Endothelial cell of umbilical vein (primary cell): ENCODE measurements around the gene SEC31A. TPM values are rescaled to one million over a fixed set of nuclear protein-coding genes. Genes with fewer than 3 reads are reported as not detected.

Experiments used
- BruUV-seq: library from RNA; stranded (reverse); fragments of 400-500 nt; replicated peaks from 2 replicates; lab custom pipeline; 2021; lab: Mats Ljungman, UMichigan
- CTCF ChIA-PET: fragments of 300-600, 350-600 bp; sonication (Branson Sonifier 250); formaldehyde crosslinking; loops from one replicate; lab custom pipeline; 2021; ENCODE audit warnings: antibody characterized with exemption, inconsistent platforms; lab: Charles Lee
- POLR2A ChIA-PET: fragments of 300-600, 350-600 bp; sonication (Branson Sonifier 250); formaldehyde crosslinking; loops from one replicate; lab custom pipeline; 2021; ENCODE audit warnings: antibody characterized with exemption, inconsistent platforms; lab: Charles Lee
- DNase-seq: peaks from one replicate; pipeline ENCODE4 v3.0.0-alpha.2; 2011; ENCODE audit warnings: low read depth, low spot score
- FAIRE-seq: peaks from 2 replicates; lab custom pipeline; 2011; peaks lifted over from hg19 to GRCh38; lab: Jason Lieb, UNC
- H2AFZ ChIP-seq: 2 replicates; pipeline ENCODE4 v1.6.0; 2012; ENCODE audit warnings: low read depth, low read length, control low read depth, inconsistent platforms
- H3K27ac ChIP-seq: 2 replicates; pipeline ENCODE4 v1.5.1; 2011; ENCODE audit warnings: low read depth, mild to moderate bottlenecking, control low read depth, low read length, moderate library complexity; ENCODE audit not compliant: insufficient read depth
- H3K27me3 ChIP-seq, 2 experiments: 2 replicates each; pipeline versions ENCODE4 v1.6.0 to v1.6.1; 2011; ENCODE audit warnings: low read length in 2 of 2, mixed read lengths in 1 of 2; ENCODE audit not compliant: control insufficient read depth in 2 of 2, insufficient read depth in 2 of 2
- H3K36me3 ChIP-seq, 2 experiments: 2 replicates in 1 of 2; 3 replicates in 1 of 2; pipeline ENCODE4 v1.5.1; 2011; ENCODE audit warnings: low read length in 2 of 2, mild to moderate bottlenecking in 1 of 2, moderate library complexity in 1 of 2; ENCODE audit not compliant: control insufficient read depth in 2 of 2, insufficient read depth in 2 of 2; ENCODE audit errors: extremely low read depth in 1 of 2
- H3K4me1 ChIP-seq: 3 replicates; pipeline ENCODE4 v1.5.1; 2011; ENCODE audit warnings: mild to moderate bottlenecking, low read length; ENCODE audit not compliant: control insufficient read depth, insufficient read depth; ENCODE audit errors: extremely low read depth
- H3K4me2 ChIP-seq: 2 replicates; pipeline ENCODE4 v1.6.1; 2011; ENCODE audit warnings: low read length, control low read depth, mixed read lengths; ENCODE audit not compliant: insufficient read depth
- H3K4me3 ChIP-seq, 3 experiments: fragments of 200-600 bp in 1 of 3; sonication (generic), shearing (Covaris generic) in 1 of 3; replicated peaks in 1 of 3; 2 replicates each; pipeline ENCODE4 v1.5.1; 2011 to 2016; ENCODE audit warnings: control low read depth in 3 of 3, low read length in 3 of 3, mild to moderate bottlenecking in 2 of 3, inconsistent platforms in 1 of 3, low read depth in 1 of 3, moderate library complexity in 1 of 3; ENCODE audit not compliant: insufficient read depth in 1 of 3
- H3K79me2 ChIP-seq: 2 replicates; pipeline ENCODE4 v1.6.0; 2012; ENCODE audit warnings: low read length, inconsistent platforms; ENCODE audit not compliant: control insufficient read depth, insufficient read depth
- H3K9ac ChIP-seq: replicated peaks from 2 replicates; pipeline ENCODE3; 2011; ENCODE audit warnings: low read length, control low read depth; ENCODE audit not compliant: insufficient read depth; ENCODE audit errors: extremely low read depth
- H3K9me1 ChIP-seq: replicated peaks from 3 replicates; pipeline ENCODE4 v1.6.0; 2011; ENCODE audit warnings: mild to moderate bottlenecking, low read length; ENCODE audit not compliant: control insufficient read depth, insufficient read depth; ENCODE audit errors: extremely low read depth
- H3K9me3 ChIP-seq: replicated peaks from 2 replicates; pipeline ENCODE4 v1.5.1; 2012; ENCODE audit warnings: low read length, inconsistent platforms; ENCODE audit not compliant: control insufficient read depth, insufficient read depth
- H4K20me1 ChIP-seq: replicated peaks from 2 replicates; pipeline ENCODE3; 2011; ENCODE audit warnings: mild to moderate bottlenecking, low read length; ENCODE audit not compliant: control insufficient read depth, insufficient read depth; ENCODE audit errors: extremely low read depth
- EZH2 ChIP-seq: IDR thresholded peaks from 2 replicates; pipeline ENCODE4 v1.6.1; 2012; ENCODE audit warnings: borderline replicate concordance, low read depth, mild to moderate bottlenecking, moderate library complexity, low read length, inconsistent platforms; ENCODE audit not compliant: severe bottlenecking
- FOS ChIP-seq: IDR thresholded peaks from 2 replicates; pipeline ENCODE4 v1.6.1; 2011; ENCODE audit warnings: mild to moderate bottlenecking, low read length, moderate library complexity, borderline replicate concordance; ENCODE audit not compliant: insufficient read depth
- GATA2 ChIP-seq: IDR thresholded peaks from 2 replicates; pipeline ENCODE4 v1.7.0; 2011; ENCODE audit warnings: low read depth, mild to moderate bottlenecking, moderate library complexity, mixed read lengths, low read length; ENCODE audit not compliant: insufficient read length, insufficient read depth
- JUN ChIP-seq: IDR thresholded peaks from 2 replicates; pipeline ENCODE4 v1.6.1; 2011; ENCODE audit warnings: borderline replicate concordance, low read depth; ENCODE audit not compliant: insufficient read length, insufficient read depth
- MAX ChIP-seq: IDR thresholded peaks from 2 replicates; pipeline ENCODE4 v1.6.1; 2011; ENCODE audit not compliant: insufficient read depth, insufficient read length
- MYC ChIP-seq: IDR thresholded peaks from one replicate; pipeline ENCODE4 v1.6.1; 2011; ENCODE audit warnings: mild to moderate bottlenecking, low read depth, low read length
- POLR2A ChIP-seq: IDR thresholded peaks from 2 replicates; pipeline ENCODE4 v1.6.1; 2012; ENCODE audit warnings: low read depth, mild to moderate bottlenecking, control low read depth, low read length
- POLR2AphosphoS5 ChIP-seq: IDR thresholded peaks from 2 replicates; pipeline ENCODE4 v1.6.1; 2012; ENCODE audit warnings: low read depth, mild to moderate bottlenecking, control low read depth, low read length, moderate library complexity; ENCODE audit not compliant: insufficient read depth
- dilution Hi-C: fragments of 300-500 bp; cut with MboI; formaldehyde crosslinking; loops from one replicate; pipeline ENCODE4 v1.15.0; 2019; ENCODE audit warnings: low sequenced_read_pairs; ENCODE audit not compliant: extremely low pct_ligation_motif_present
- intact Hi-C: fragments of 100-400 bp; cut with micrococcal nuclease; formaldehyde crosslinking; loops from one replicate; pipeline ENCODE4 v1.10.0; 2022
- polyA plus RNA-seq, 4 experiments: library from polyadenylated mRNA; depleted of rRNA in 3 of 4; stranded (reverse) in 3 of 4; unstranded in 1 of 4; fragments of >200 nt; gene quantifications; 2 replicates each; pipeline versions ENCODE4 v1.2.1 to v1.2.3, GENCODE V29; 2011 to 2012; ENCODE audit warnings: missing spikeins in 1 of 4
- total RNA-seq: library from RNA; stranded (reverse); gene quantifications from 2 replicates; pipeline ENCODE4 v1.2.3, GENCODE V29; 2021
- TF ChIP-seq, protein P1 (sequence below), 2 donors: IDR thresholded peaks; 1 replicate in 1 of 2; 2 replicates in 1 of 2; pipeline ENCODE4 v1.5.1; 2011; ENCODE audit warnings: low read length in 2 of 2, mild to moderate bottlenecking in 2 of 2, moderate library complexity in 2 of 2, control low read depth in 1 of 2, inconsistent platforms in 1 of 2, low read depth in 1 of 2; ENCODE audit not compliant: insufficient read depth in 1 of 2; ENCODE audit errors: extremely low read depth in 1 of 2

Gene SEC31A
- total and polyA plus RNA-seq, 2 donors (not counting 3 experiments of a cell fraction or from before 2014, with no cell fraction given), result 226 to 301 TPM

DNA sequence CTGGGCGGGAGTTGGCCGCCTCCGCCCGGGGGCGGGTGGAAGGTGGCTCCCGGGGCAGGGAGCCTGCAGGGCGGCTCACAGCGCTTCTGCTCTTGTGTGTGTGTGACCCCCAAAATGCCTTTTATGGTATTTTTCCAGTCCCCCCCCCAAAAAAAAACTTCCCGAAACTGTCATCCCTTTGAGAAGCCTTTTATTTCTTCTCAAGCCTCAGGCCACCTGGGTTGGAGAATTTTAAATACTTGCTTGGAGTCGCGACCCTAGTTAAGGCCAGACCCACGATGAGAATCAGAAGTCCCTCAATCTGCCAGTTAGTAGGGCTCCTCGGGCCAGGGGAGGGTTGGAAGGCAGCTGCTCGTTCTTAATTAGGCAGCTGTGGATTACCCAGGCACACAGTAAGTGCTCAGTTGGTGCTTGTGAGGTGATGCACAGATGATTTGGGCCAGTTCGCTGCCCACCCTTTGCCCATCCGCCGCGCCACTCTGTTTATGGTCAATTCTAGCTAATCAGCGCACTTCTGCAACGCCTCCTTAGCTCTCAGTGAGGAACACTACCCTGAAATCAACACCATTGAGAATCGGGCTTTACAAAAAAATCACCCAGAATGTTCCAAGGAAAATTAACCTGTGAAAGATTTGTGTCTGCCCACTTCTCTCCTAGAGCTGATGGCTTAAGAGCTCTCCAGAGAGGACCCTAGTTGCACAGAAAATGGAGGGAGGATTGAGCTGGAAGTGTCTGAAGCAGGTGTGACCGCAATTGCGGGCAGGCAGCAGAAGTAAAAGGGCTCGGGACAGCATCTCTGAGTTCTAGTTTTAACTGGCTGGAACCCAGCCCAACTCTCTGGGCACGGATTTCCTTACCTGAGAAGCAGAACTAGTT is 91.7 kb downstream of the SEC31A start:
- ChIA-PET POLR2A (interaction anchor here (1.0 to 1.2 kb wide), 3 partner anchors 14 to 76 kb away, joined by 3 to 12 read pairs (median 4); no protein-coding TSS in a partner anchor), CTCF (interaction anchor here (0.8 to 7.5 kb wide), 18 partner anchors 10 to 483 kb away, joined by 3 to 106 read pairs (median 4); no protein-coding TSS in a partner anchor)
- no peak for TF ChIP-seq POLR2A
- TF ChIP-seq POLR2AphosphoS5, result no peak
- TF ChIP-seq, protein P1, sequence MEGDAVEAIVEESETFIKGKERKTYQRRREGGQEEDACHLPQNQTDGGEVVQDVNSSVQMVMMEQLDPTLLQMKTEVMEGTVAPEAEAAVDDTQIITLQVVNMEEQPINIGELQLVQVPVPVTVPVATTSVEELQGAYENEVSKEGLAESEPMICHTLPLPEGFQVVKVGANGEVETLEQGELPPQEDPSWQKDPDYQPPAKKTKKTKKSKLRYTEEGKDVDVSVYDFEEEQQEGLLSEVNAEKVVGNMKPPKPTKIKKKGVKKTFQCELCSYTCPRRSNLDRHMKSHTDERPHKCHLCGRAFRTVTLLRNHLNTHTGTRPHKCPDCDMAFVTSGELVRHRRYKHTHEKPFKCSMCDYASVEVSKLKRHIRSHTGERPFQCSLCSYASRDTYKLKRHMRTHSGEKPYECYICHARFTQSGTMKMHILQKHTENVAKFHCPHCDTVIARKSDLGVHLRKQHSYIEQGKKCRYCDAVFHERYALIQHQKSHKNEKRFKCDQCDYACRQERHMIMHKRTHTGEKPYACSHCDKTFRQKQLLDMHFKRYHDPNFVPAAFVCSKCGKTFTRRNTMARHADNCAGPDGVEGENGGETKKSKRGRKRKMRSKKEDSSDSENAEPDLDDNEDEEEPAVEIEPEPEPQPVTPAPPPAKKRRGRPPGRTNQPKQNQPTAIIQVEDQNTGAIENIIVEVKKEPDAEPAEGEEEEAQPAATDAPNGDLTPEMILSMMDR (IDR thresholded peaks at IDR 0.05; ENCODE audit: extremely low read depth in 1 of 2, insufficient read depth in 1 of 2, low read depth in 1 of 2, low read length in 2 of 2), result no peak
- no peak for TF ChIP-seq JUN
- TF ChIP-seq EZH2, result no peak
- TF ChIP-seq GATA2, result no peak
- TF ChIP-seq MYC, result no peak
- TF ChIP-seq FOS, result no peak
- no peak for TF ChIP-seq MAX
- peak; percentile 42 for DNase-seq
- intact Hi-C loops, result loop anchor here (10.0 kb wide), 1 partner anchor 456 kb away; no protein-coding TSS in a partner anchor
- Histone ChIP-seq H2AFZ (peak overlapping the region; percentile 95), H3K36me3 (peaks cover 0 to 2% of the 10 kb centered on the region in 2 experiments), H3K4me2 (peak overlapping the region; percentile 59), H3K9me1 (no peaks in the 10 kb centered on the region), H4K20me1 (no peaks in the 10 kb centered on the region), H3K79me2 (peaks cover 21% of the 10 kb centered on the region), H3K9ac (peak overlapping the region; percentile 11), H3K27me3 (peaks cover 3 to 6% of the 10 kb centered on the region in 2 experiments), H3K4me1 (peaks cover 18% of the 10 kb centered on the region), H3K27ac (no peak overlapping the region), H3K4me3 (peak overlapping the region; percentile 79 to 91 (median 82)), H3K9me3 (no peaks in the 10 kb centered on the region)
- peak; percentile 69 for FAIRE-seq
- dilution Hi-C loops, result no loop called here
- BruUV-seq, result no TSS peak
